ENCODE results near the gene FGF12. TPM values are rescaled to one million over a fixed set of nuclear protein-coding genes. Genes with fewer than 3 reads are reported as not detected.

The FGF12 gene
- total RNA-seq, 1 experiment from 2014 or later, result 0.07 TPM

DNA sequence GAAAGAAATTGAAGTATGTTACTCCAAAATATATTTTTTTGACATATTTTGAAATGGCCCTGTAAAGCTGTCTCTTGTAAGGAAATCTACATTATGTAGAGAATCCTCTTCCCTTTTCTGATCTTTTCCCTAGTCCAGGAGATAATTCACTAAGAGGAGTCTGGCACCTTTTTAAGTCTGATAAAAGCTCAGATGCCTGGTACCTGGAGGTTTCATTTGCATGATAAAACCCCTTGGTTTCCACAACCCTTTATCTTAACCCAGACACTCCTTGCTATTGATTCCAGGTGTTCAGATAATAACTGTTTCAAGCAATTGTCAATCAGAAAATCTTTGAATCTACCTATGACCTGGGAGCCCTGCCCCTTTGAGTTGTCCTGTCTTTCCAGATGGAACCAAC is 26.5 kb downstream of the FGF12 start (continued):
- TF ChIP-seq ZBTB33 (IDR thresholded peaks at IDR 0.05; ENCODE audit: extremely low read depth, insufficient replicate concordance, low read length) (no peak), ZFX (IDR thresholded peaks at IDR 0.05) (no peak), FOSL1 (IDR thresholded peaks at IDR 0.05; ENCODE audit: low read depth) (no peak), SP1 (IDR thresholded peaks at IDR 0.05; ENCODE audit: low read depth) (no peak), RAD21 (IDR thresholded peaks at IDR 0.05; ENCODE audit: low read depth) (no peak), ATF3 (IDR thresholded peaks at IDR 0.05) (no peak)

GRCh38 chr3:192696943-192697587 is 30.3 kb downstream of the FGF12 start:
- Histone ChIP-seq H3K4me2 (ENCODE audit: low read length) (no peak overlapping the region), H3K9ac (ENCODE audit: low read length) (no peak overlapping the region), H3K4me1 (ENCODE audit: control insufficient read depth in 1 of 2, insufficient read depth in 2 of 2, low read length in 2 of 2) (no peaks in the 10 kb centered on the region), H3K27ac (ENCODE audit: low read depth, low read length) (no peak overlapping the region), H2AFZ (ENCODE audit: low read depth, low read length, poor library complexity, severe bottlenecking) (no peak overlapping the region), H4K20me1 (ENCODE audit: insufficient read depth) (no peaks in the 10 kb centered on the region), H3K4me3 (replicated peaks in 1 of 2; ENCODE audit: low read depth in 1 of 2, low read length in 2 of 2) (no peak overlapping the region), H3K36me3 (ENCODE audit: control insufficient read depth in 1 of 2, insufficient read depth in 2 of 2, low read length in 2 of 2) (no peaks in the 10 kb centered on the region), H3K27me3 (ENCODE audit: insufficient read depth, low read length) (peaks cover 20% of the 10 kb centered on the region), H3K9me3 (ENCODE audit: control insufficient read depth in 1 of 2, insufficient read depth in 1 of 2, low read depth in 1 of 2, low read length in 2 of 2) (no peaks in the 10 kb centered on the region), H3K9me2 (ENCODE audit: insufficient read depth) (no peaks in the 10 kb centered on the region), H3K79me2 (ENCODE audit: insufficient read depth, low read length) (no peaks in the 10 kb centered on the region)
- ChIA-PET POLR2A (interaction anchor here (0.6 kb wide), 1 partner anchor 90 kb away, joined by 3 read pairs; no protein-coding TSS in a partner anchor), CTCF (no interaction called here), RAD21 (ENCODE audit: low non-redundant PET in 1 of 2, low total read pairs in 2 of 2, uncharacterized antibody in 2 of 2, unreplicated experiment in 2 of 2) (no interaction called here)
- BruUV-seq (replicated peaks), result no TSS peak
- no peak for TF ChIP-seq REST (IDR thresholded peaks at IDR 0.05; ENCODE audit: low read depth)
- no peak for TF ChIP-seq YY1 (IDR thresholded peaks at IDR 0.05; ENCODE audit: extremely low read depth, insufficient replicate concordance, low read depth, low read length)
- no peak for TF ChIP-seq MAX (IDR thresholded peaks at IDR 0.05)
- TF ChIP-seq JUND (IDR thresholded peaks at IDR 0.05), result no peak
- no peak for TF ChIP-seq POLR2AphosphoS5 (IDR thresholded peaks at IDR 0.05; ENCODE audit: low read depth, low read length)
- TF ChIP-seq EGR1 (IDR thresholded peaks at IDR 0.05; ENCODE audit: low read depth), result no peak
- TF ChIP-seq CTCF (IDR thresholded peaks at IDR 0.05 in 2 of 3, conservative IDR thresholded peaks at IDR 0.05 in 1 of 3; ENCODE audit: borderline replicate concordance in 1 of 3, insufficient read depth in 1 of 3, low read depth in 2 of 3, low read length in 2 of 3), result no peak
- TF ChIP-seq POLR2A (IDR thresholded peaks at IDR 0.05; ENCODE audit: borderline replicate concordance, extremely low read depth, insufficient read depth, insufficient read length), result no peak
- no peak for TF ChIP-seq SIN3A (IDR thresholded peaks at IDR 0.05; ENCODE audit: low read depth)
- no peak for TF ChIP-seq CBX3 (IDR thresholded peaks at IDR 0.05; ENCODE audit: low read depth)
- no peak for TF ChIP-seq ZNF274 (IDR thresholded peaks at IDR 0.05; ENCODE audit: low read depth, low read length)
- no peak for DNase-seq (ENCODE audit: low read depth, low spot score)
- intact Hi-C loops (cut with micrococcal nuclease), result no loop called here
- no peak for ATAC-seq
